EL (cell line): ENCODE measurements around the gene TRIB2.

Experiments used
- DNase-seq: peaks from one replicate; pipeline ENCODE4 v3.0.0-alpha.2; 2016

The TRIB2 gene

DNA sequence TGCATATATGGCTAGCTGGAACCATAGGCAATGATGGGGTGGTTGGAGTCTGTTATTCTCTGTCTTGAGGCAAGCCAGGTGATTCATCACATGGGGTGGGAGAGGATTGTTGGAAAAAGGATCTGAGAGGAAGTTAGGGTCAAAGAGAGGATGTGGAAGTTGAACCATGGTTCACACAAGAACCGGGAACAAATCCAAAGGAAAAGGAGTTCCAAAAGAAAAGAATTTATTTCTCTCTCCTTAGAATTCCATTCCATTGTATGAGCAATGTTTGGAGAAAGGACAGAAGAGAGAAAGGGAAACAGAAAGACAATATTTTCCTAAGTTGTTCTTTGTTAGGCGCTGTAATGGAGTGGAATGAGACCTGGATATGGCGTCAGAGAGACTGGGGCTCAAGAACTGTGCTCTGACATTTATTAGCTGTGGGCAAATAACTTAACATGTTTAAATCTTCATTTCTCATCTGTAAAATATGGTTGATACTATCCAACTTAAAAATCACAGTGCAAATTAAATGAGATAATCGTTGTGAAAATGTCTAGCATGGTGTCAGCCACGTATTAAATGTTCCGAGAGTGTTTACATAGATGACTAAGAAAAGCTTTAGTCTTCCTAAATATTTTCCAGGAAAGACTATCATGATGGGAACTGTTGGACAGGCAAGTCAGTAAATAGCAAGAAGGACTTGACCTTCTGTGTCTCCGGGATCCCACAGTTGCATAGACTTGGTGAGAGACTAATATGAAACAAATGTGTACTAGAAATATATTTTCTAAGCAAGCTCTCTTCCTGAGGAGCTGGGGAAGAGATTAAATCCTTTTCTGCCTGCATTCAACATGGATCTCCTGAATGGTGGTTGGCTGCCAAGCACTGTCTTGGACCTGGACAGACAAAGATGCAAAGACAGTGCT, 71.4 kb downstream of the TRIB2 start:
- peak; percentile 90 for DNase-seq

DNA sequence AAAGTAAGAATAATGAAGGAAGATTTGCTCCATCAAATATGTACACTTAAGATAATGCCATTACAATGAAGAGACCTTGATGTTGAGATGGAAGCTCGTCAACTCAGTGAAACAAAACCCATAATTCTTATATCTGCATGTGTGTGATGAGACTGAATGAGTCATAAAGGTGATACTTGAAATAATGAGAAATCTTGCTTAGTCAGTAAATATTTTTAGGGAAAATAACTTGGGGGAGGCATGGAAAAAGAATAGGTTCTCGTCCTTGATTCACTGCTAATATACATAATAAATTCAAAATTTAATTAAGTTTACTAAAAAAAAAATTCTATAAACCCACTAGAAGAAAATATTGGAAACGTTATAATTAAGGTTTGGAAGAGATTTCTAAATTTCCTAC, 75.2 kb downstream of the TRIB2 start:
- DNase-seq, result no peak
